IMR-90 (cell line): ENCODE data around the gene SIK3. TPM values are rescaled to one million over a fixed set of nuclear protein-coding genes. Genes with fewer than 3 reads are reported as not detected.

Experiments
- ATAC-seq: fragments of 200-7000 bp; cut with Tn5 transposase; 2 replicates; pipeline ENCODE4 v1.9.1; 2020; ENCODE audit warnings: low read depth, mild to moderate bottlenecking, moderate library complexity
- BruUV-seq: library from RNA; stranded (reverse); fragments of 400-500 nt; replicated peaks from 2 replicates; lab custom pipeline; 2021; lab: Mats Ljungman, UMichigan
- CTCF ChIA-PET: fragments of 300-600 bp; formaldehyde crosslinking; extraction: SDS; loops from one replicate; lab custom pipeline; 2021; ENCODE audit warnings: antibody characterized with exemption; lab: Yijun Ruan, JAX
- POLR2A ChIA-PET: fragments of 300-600 bp; sonication (Branson Sonifier 250); formaldehyde crosslinking; loops from one replicate; lab custom pipeline; 2022; ENCODE audit warnings: antibody characterized with exemption; ENCODE audit not compliant: unreplicated experiment; lab: Charles Lee
- DNase-seq: peaks from one replicate; pipeline ENCODE4 v3.0.0; 2013
- H2AFZ ChIP-seq: replicated peaks from 2 replicates; pipeline ENCODE3; 2013; ENCODE audit warnings: low read length, mild to moderate bottlenecking; ENCODE audit not compliant: poor library complexity
- H2AK5ac ChIP-seq: 2 replicates; pipeline ENCODE4 v1.6.1; 2013; ENCODE audit warnings: low read depth, low read length, inconsistent platforms
- H2AK9ac ChIP-seq: replicated peaks from 2 replicates; pipeline ENCODE3; 2013; ENCODE audit warnings: mild to moderate bottlenecking, low read depth, low read length, moderate library complexity; ENCODE audit not compliant: poor library complexity
- H2BK120ac ChIP-seq: 2 replicates; pipeline ENCODE4 v1.6.1; 2013; ENCODE audit warnings: low read depth, low read length, inconsistent platforms
- H2BK15ac ChIP-seq: 3 replicates; pipeline ENCODE4 v1.6.1; 2013; ENCODE audit warnings: low read depth, low read length, inconsistent platforms
- H2BK20ac ChIP-seq: 2 replicates; pipeline ENCODE4 v1.6.1; 2013; ENCODE audit warnings: low read depth, mild to moderate bottlenecking, inconsistent platforms, low read length, moderate library complexity
- H2BK5ac ChIP-seq: 2 replicates; pipeline ENCODE4 v1.6.1; 2013; ENCODE audit warnings: mild to moderate bottlenecking, low read depth, low read length, inconsistent platforms; ENCODE audit not compliant: poor library complexity, severe bottlenecking
- H3K14ac ChIP-seq: replicated peaks from 2 replicates; pipeline ENCODE4 v1.6.1; 2013; ENCODE audit warnings: low read depth, low read length, inconsistent platforms
- H3K18ac ChIP-seq: 2 replicates; pipeline ENCODE4 v1.6.1; 2013; ENCODE audit warnings: low read depth, low read length, control low read depth
- H3K23ac ChIP-seq: 2 replicates; pipeline ENCODE4 v1.6.1; 2013; ENCODE audit warnings: low read depth, low read length, inconsistent platforms
- H3K27ac ChIP-seq: 2 replicates; pipeline ENCODE4 v1.5.1; 2013; ENCODE audit warnings: mild to moderate bottlenecking, control low read depth, low read length; ENCODE audit not compliant: insufficient read depth
- H3K27me3 ChIP-seq: 2 replicates; pipeline ENCODE4 v1.6.1; 2013; ENCODE audit warnings: low read length; ENCODE audit not compliant: control insufficient read depth, insufficient read depth
- H3K36me3 ChIP-seq: 2 replicates; pipeline ENCODE4 v1.6.1; 2013; ENCODE audit warnings: low read length, mixed read lengths; ENCODE audit not compliant: control insufficient read depth, insufficient read depth
- H3K4ac ChIP-seq: 2 replicates; pipeline ENCODE4 v1.6.1; 2013; ENCODE audit warnings: low read depth, low read length, inconsistent platforms
- H3K4me1 ChIP-seq: 2 replicates; pipeline ENCODE4 v1.6.1; 2013; ENCODE audit warnings: low read length, mixed read lengths; ENCODE audit not compliant: control insufficient read depth, insufficient read depth
- H3K4me2 ChIP-seq: 2 replicates; pipeline ENCODE4 v1.6.1; 2013; ENCODE audit warnings: low read depth, mild to moderate bottlenecking, control low read depth, low read length, moderate library complexity
- H3K4me3 ChIP-seq: 2 replicates; pipeline ENCODE4 v1.5.1; 2013; ENCODE audit warnings: low read depth, mild to moderate bottlenecking, control low read depth, low read length, moderate library complexity; ENCODE audit not compliant: insufficient read depth
- H3K56ac ChIP-seq: 2 replicates; pipeline ENCODE4 v1.6.1; 2013; ENCODE audit warnings: low read length, inconsistent platforms; ENCODE audit not compliant: insufficient read depth; ENCODE audit errors: extremely low read depth
- H3K79me1 ChIP-seq, 2 experiments: 2 replicates each; pipeline ENCODE4 v1.6.1; 2013; ENCODE audit warnings: low read length in 2 of 2, inconsistent platforms in 1 of 2, low read depth in 1 of 2
- H3K9ac ChIP-seq: 2 replicates; pipeline ENCODE4 v1.6.1; 2013; ENCODE audit warnings: low read depth, low read length, control low read depth
- H3K9me1 ChIP-seq: 2 replicates; pipeline ENCODE4 v1.6.1; 2013; ENCODE audit warnings: low read length, inconsistent platforms; ENCODE audit not compliant: insufficient read depth
- H3K9me3 ChIP-seq: 2 replicates; pipeline ENCODE4 v1.6.1; 2013; ENCODE audit warnings: low read length; ENCODE audit not compliant: control insufficient read depth, insufficient read depth
- H4K20me1 ChIP-seq: 2 replicates; pipeline ENCODE4 v1.6.1; 2013; ENCODE audit warnings: low read length, inconsistent platforms; ENCODE audit not compliant: insufficient read depth
- H4K5ac ChIP-seq: 2 replicates; pipeline ENCODE4 v1.6.1; 2013; ENCODE audit warnings: mild to moderate bottlenecking, low read depth, low read length, control low read depth
- H4K8ac ChIP-seq, 2 experiments: 2 replicates each; pipeline ENCODE4 v1.6.1; 2013; ENCODE audit warnings: low read depth in 2 of 2, low read length in 2 of 2, control low read depth in 1 of 2, inconsistent platforms in 1 of 2
- H4K91ac ChIP-seq: 2 replicates; pipeline ENCODE4 v1.6.1; 2013; ENCODE audit warnings: low read depth, low read length, inconsistent platforms; ENCODE audit not compliant: insufficient read depth
- BHLHE40 ChIP-seq: fragments of 150-350 bp; IDR thresholded peaks from 2 replicates; pipeline ENCODE4 v1.6.1; 2016; ENCODE audit warnings: mild to moderate bottlenecking, low read depth, low read length
- CEBPB ChIP-seq: IDR thresholded peaks from 2 replicates; pipeline ENCODE4 v1.6.1; 2012; ENCODE audit warnings: low read depth, low read length, improper control_type of control experiment
- CHD1 ChIP-seq: IDR thresholded peaks from 2 replicates; pipeline ENCODE4 v1.6.1; 2012; ENCODE audit warnings: low read depth, low read length, improper control_type of control experiment
- FOS ChIP-seq: fragments of 150-350 bp; IDR thresholded peaks from 2 replicates; pipeline ENCODE4 v1.6.1; 2016; ENCODE audit warnings: low read depth, low read length
- MAFK ChIP-seq: IDR thresholded peaks from 2 replicates; pipeline ENCODE4 v1.6.1; 2012; ENCODE audit warnings: low read depth, low read length, improper control_type of control experiment
- MAZ ChIP-seq: IDR thresholded peaks from 2 replicates; pipeline ENCODE4 v1.6.1; 2012; ENCODE audit warnings: low read depth, mild to moderate bottlenecking, low read length, improper control_type of control experiment, moderate library complexity, borderline replicate concordance
- MXI1 ChIP-seq: IDR thresholded peaks from 2 replicates; pipeline ENCODE4 v1.6.1; 2012; ENCODE audit warnings: low read depth, mild to moderate bottlenecking, low read length, moderate library complexity, borderline replicate concordance
- NFE2L2 ChIP-seq: fragments of 150-350 bp; IDR thresholded peaks from 2 replicates; pipeline ENCODE4 v1.6.1; 2016; ENCODE audit warnings: low read depth, mild to moderate bottlenecking, low read length
- POLR2A ChIP-seq: IDR thresholded peaks from 2 replicates; pipeline ENCODE4 v1.6.1; 2012; ENCODE audit warnings: mild to moderate bottlenecking, low read depth, low read length
- RAD21 ChIP-seq: IDR thresholded peaks from 2 replicates; pipeline ENCODE4 v1.6.1; 2012; ENCODE audit warnings: low read length, improper control_type of control experiment
- RCOR1 ChIP-seq: IDR thresholded peaks from 2 replicates; pipeline ENCODE4 v1.6.1; 2012; ENCODE audit warnings: mild to moderate bottlenecking, low read length, improper control_type of control experiment; ENCODE audit not compliant: insufficient replicate concordance
- RFX5 ChIP-seq: IDR thresholded peaks from 2 replicates; pipeline ENCODE4 v1.8.0; 2012; ENCODE audit warnings: low read depth, mild to moderate bottlenecking, low read length, moderate library complexity
- SMC3 ChIP-seq: fragments of 150-350 bp; IDR thresholded peaks from 2 replicates; pipeline ENCODE4 v1.6.1; 2016; ENCODE audit warnings: low read depth, mild to moderate bottlenecking, antibody characterized with exemption, low read length, moderate library complexity
- WGBS, 2 experiments: methylation state at CpG; one replicate each; pipeline versions ENCODE4 v1.1.5 to v1.1.7; 2013; ENCODE audit warnings: missing lambda C conversion rate in 2 of 2; ENCODE audit not compliant: insufficient read length in 1 of 2; ENCODE audit errors: extremely low coverage in 2 of 2; 5-methylcytosine and 5-hydroxymethylcytosine counted together
- dilution Hi-C: fragments of 300-500 bp; cut with HindIII; formaldehyde crosslinking; loops from one replicate; pipeline ENCODE4 v1.14.3; 2018; ENCODE audit warnings: low sequenced_read_pairs; ENCODE audit not compliant: unreplicated experiment
- in situ Hi-C: fragments of 300-500 bp; cut with MboI; formaldehyde crosslinking; loops from 3 replicates; pipeline ENCODE4 v1.14.3; 2019; ENCODE audit warnings: low sequenced_read_pairs, inconsistent platforms, mixed read lengths
- intact Hi-C: fragments of 100-400 bp; cut with micrococcal nuclease; formaldehyde crosslinking; loops from 2 replicates; pipeline ENCODE4 v1.10.0; 2022
- polyA plus RNA-seq, 3 experiments: library from polyadenylated mRNA; depleted of rRNA; stranded (reverse); fragments of >200 nt; gene quantifications; 2 replicates each; pipeline ENCODE4 v1.2.3, GENCODE V29; 2012; ENCODE audit warnings: low replicate concordance in 1 of 3
- total RNA-seq: library from RNA; depleted of rRNA; stranded (reverse); fragments of >200 nt; gene quantifications from 2 replicates; pipeline ENCODE4 v1.2.3, GENCODE V29; 2012
- TF ChIP-seq, protein P1 (sequence below): fragments of 150-350 bp; IDR thresholded peaks from 2 replicates; pipeline ENCODE4 v1.6.1; 2017; ENCODE audit warnings: mild to moderate bottlenecking, antibody characterized with exemption, low read length, low read depth
- TF ChIP-seq, protein P2 (sequence below): conservative IDR thresholded peaks from 2 replicates; pipeline ENCODE4 v1.5.1; 2012; ENCODE audit warnings: mild to moderate bottlenecking, low read depth, low read length, improper control_type of control experiment
- TF ChIP-seq, protein P3 (sequence below): fragments of 150-350 bp; IDR thresholded peaks from 2 replicates; pipeline ENCODE4 v1.6.1; 2016; ENCODE audit warnings: low read depth, mild to moderate bottlenecking, low read length, moderate library complexity, borderline replicate concordance

SIK3 gene
- total and polyA plus RNA-seq, 2 of the 4 experiments (the other 2 are of a cell fraction): 8.2 to 9.1 TPM

DNA sequence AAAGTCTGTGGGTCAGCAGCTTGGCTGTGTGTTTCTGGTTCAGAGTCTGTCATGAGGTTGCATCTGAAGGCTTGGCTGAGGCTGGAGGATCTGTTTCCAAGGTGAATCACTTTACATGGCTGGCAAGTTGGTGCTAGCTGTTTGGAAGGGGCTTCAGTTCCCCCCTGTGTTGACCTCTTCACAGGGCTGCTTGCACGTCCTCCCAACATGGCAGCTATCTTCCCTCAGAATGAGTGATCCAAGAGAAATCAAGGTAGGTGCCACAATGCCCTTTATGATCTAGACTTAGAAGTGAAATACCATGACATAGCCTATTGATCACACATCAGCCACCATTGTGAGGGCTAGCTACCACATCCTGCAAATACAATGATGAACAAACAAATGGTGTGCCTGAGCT is 285.1 kb downstream of the SIK3 start:
- Histone ChIP-seq H2BK15ac (no peak overlapping the region), H3K14ac (no peak overlapping the region), H3K18ac (no peak overlapping the region), H3K4me1 (peaks cover 3% of the 10 kb centered on the region; the same call in 1 of the 2 replicates), H3K4ac (no peak overlapping the region), H3K79me1 (no peaks in the 10 kb centered on the region), H3K27me3 (peaks cover 4% of the 10 kb centered on the region; the same call in 1 of the 2 replicates), H3K9me1 (no peaks in the 10 kb centered on the region), H2BK5ac (no peak overlapping the region), H3K9me3 (peaks cover 3% of the 10 kb centered on the region), H3K27ac (no peak overlapping the region), H3K23ac (no peak overlapping the region), H3K56ac (no peak overlapping the region), H4K8ac (no peak overlapping the region), H3K4me2 (no peak overlapping the region), H4K91ac (no peak overlapping the region), H3K36me3 (no peaks in the 10 kb centered on the region), H4K5ac (no peak overlapping the region), H3K4me3 (no peak overlapping the region), H3K9ac (no peak overlapping the region), H2BK120ac (no peak overlapping the region), H2AK9ac (no peak overlapping the region), H2AK5ac (no peak overlapping the region), H2AFZ (no peak overlapping the region), H4K20me1 (no peaks in the 10 kb centered on the region), H2BK20ac (no peak overlapping the region)
- in situ Hi-C loops: no loop called here
- no peak for TF ChIP-seq BHLHE40
- TF ChIP-seq, protein P1, sequence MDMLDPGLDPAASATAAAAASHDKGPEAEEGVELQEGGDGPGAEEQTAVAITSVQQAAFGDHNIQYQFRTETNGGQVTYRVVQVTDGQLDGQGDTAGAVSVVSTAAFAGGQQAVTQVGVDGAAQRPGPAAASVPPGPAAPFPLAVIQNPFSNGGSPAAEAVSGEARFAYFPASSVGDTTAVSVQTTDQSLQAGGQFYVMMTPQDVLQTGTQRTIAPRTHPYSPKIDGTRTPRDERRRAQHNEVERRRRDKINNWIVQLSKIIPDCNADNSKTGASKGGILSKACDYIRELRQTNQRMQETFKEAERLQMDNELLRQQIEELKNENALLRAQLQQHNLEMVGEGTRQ: no peak
- no peak for TF ChIP-seq NFE2L2
- TF ChIP-seq FOS: no peak
- no peak for TF ChIP-seq RCOR1
- TF ChIP-seq RFX5: no peak
- TF ChIP-seq CEBPB: no peak
- no peak for TF ChIP-seq MAFK
- no peak for TF ChIP-seq CHD1
- no peak for TF ChIP-seq MAZ
- no peak for TF ChIP-seq RAD21
- no peak for TF ChIP-seq POLR2A
- TF ChIP-seq SMC3: no peak
- TF ChIP-seq MXI1: no peak
- TF ChIP-seq, protein P2, sequence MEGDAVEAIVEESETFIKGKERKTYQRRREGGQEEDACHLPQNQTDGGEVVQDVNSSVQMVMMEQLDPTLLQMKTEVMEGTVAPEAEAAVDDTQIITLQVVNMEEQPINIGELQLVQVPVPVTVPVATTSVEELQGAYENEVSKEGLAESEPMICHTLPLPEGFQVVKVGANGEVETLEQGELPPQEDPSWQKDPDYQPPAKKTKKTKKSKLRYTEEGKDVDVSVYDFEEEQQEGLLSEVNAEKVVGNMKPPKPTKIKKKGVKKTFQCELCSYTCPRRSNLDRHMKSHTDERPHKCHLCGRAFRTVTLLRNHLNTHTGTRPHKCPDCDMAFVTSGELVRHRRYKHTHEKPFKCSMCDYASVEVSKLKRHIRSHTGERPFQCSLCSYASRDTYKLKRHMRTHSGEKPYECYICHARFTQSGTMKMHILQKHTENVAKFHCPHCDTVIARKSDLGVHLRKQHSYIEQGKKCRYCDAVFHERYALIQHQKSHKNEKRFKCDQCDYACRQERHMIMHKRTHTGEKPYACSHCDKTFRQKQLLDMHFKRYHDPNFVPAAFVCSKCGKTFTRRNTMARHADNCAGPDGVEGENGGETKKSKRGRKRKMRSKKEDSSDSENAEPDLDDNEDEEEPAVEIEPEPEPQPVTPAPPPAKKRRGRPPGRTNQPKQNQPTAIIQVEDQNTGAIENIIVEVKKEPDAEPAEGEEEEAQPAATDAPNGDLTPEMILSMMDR: no peak
- TF ChIP-seq, protein P3, sequence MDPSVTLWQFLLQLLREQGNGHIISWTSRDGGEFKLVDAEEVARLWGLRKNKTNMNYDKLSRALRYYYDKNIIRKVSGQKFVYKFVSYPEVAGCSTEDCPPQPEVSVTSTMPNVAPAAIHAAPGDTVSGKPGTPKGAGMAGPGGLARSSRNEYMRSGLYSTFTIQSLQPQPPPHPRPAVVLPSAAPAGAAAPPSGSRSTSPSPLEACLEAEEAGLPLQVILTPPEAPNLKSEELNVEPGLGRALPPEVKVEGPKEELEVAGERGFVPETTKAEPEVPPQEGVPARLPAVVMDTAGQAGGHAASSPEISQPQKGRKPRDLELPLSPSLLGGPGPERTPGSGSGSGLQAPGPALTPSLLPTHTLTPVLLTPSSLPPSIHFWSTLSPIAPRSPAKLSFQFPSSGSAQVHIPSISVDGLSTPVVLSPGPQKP: no peak
- intact Hi-C loops: no loop called here
- 33% methylated on average over 1 of the region's 1 CpG; no CpG with 5 or more reads in 1 of the 2 experiments for WGBS, 2 experiments
- ATAC-seq (no peak), DNase-seq (no peak)
- no TSS peak for BruUV-seq
- CTCF ChIA-PET: interaction anchor here (1.0 kb wide), 1 partner anchor 23 kb away, joined by 4 read pairs; no protein-coding TSS in a partner anchor
- POLR2A ChIA-PET: interaction anchor here (0.6 kb wide), 1 partner anchor 194 kb away, joined by 12 read pairs; no protein-coding TSS in a partner anchor
- dilution Hi-C loops: no loop called here
